SK-N-SH (cell line): ENCODE measurements around the gene RNU11. TPM values are rescaled to one million over a fixed set of nuclear protein-coding genes. Genes with fewer than 3 reads are reported as not detected.
"Not testable (repeated sequence)": the region's sequence is repeated elsewhere in the genome, so short reads cannot be mapped to it uniquely, and the experiment has no call there.

Experiments
- CTCF ChIA-PET: fragments of 300-600, 350-600 bp; formaldehyde crosslinking; extraction: SDS; loops from one replicate; lab custom pipeline; 2021; lab: Yijun Ruan, JAX
- POLR2A ChIA-PET: fragments of 350-600 bp; sonication (Branson Sonifier 250); formaldehyde crosslinking; extraction: SDS; loops from one replicate; lab custom pipeline; 2020; ENCODE audit warnings: antibody characterized with exemption, inconsistent platforms; lab: Yijun Ruan, JAX
- DNase-seq: peaks from one replicate; pipeline ENCODE4 v3.0.0; 2012
- H2AFZ ChIP-seq: fragments of 200-600 bp; sonication (generic); 2 replicates; pipeline ENCODE4 v1.8.1; 2016; ENCODE audit warnings: antibody characterized with exemption, mild to moderate bottlenecking, low read depth
- H3F3A ChIP-seq: fragments of 200-600 bp; sonication (generic); replicated peaks from 2 replicates; pipeline ENCODE3; 2016; ENCODE audit warnings: antibody characterized with exemption, mild to moderate bottlenecking; ENCODE audit not compliant: insufficient read depth
- H3K27ac ChIP-seq, 2 experiments: fragments of 200-500 bp in 1 of 2; fragments of 200-600 bp in 1 of 2; sonication (Bioruptor generic) in 1 of 2; sonication (generic), shearing (Covaris generic) in 1 of 2; 2 replicates each; pipeline versions ENCODE4 v1.5.1 to v1.6.1; 2014 to 2016; ENCODE audit warnings: low read depth in 2 of 2, inconsistent platforms in 1 of 2, low read length in 1 of 2, mild to moderate bottlenecking in 1 of 2, mixed read lengths in 1 of 2
- H3K27me3 ChIP-seq: fragments of 200-600 bp; sonication (generic), shearing (Covaris generic); 2 replicates; pipeline ENCODE4 v1.6.1; 2016; ENCODE audit warnings: mixed run types; ENCODE audit not compliant: insufficient read depth
- H3K36me3 ChIP-seq, 2 experiments: fragments of 200-500 bp in 1 of 2; fragments of 200-600 bp in 1 of 2; sonication (Bioruptor generic) in 1 of 2; sonication (generic) in 1 of 2; replicated peaks in 1 of 2; 2 replicates each; pipeline versions ENCODE3 to v1.5.1; 2014 to 2016; ENCODE audit warnings: low read length in 1 of 2, mild to moderate bottlenecking in 1 of 2; ENCODE audit not compliant: insufficient read depth in 2 of 2, control insufficient read depth in 1 of 2
- H3K4me1 ChIP-seq, 2 experiments: fragments of 200-500 bp in 1 of 2; fragments of 200-600 bp in 1 of 2; sonication (Bioruptor generic) in 1 of 2; sonication (generic), shearing (Covaris generic) in 1 of 2; 2 replicates each; pipeline versions ENCODE4 v1.5.1 to v1.6.1; 2014 to 2016; ENCODE audit warnings: low read depth in 1 of 2, low read length in 1 of 2, mixed run types in 1 of 2; ENCODE audit not compliant: insufficient read depth in 2 of 2, control insufficient read depth in 1 of 2
- H3K4me2 ChIP-seq: fragments of 200-600 bp; sonication (generic), shearing (Covaris generic); 2 replicates; pipeline ENCODE4 v1.6.1; 2017; ENCODE audit warnings: mixed run types
- H3K4me3 ChIP-seq, 2 experiments: fragments of 200-500 bp in 1 of 2; fragments of 200-600 bp in 1 of 2; sonication (Bioruptor generic) in 1 of 2; sonication (generic), shearing (Covaris generic) in 1 of 2; 2 replicates each; pipeline versions ENCODE4 v1.5.1 to v1.8.1; 2014 to 2016; ENCODE audit warnings: low read depth in 2 of 2, inconsistent platforms in 1 of 2, low read length in 1 of 2, mild to moderate bottlenecking in 1 of 2, mixed read lengths in 1 of 2, moderate library complexity in 1 of 2
- H3K79me2 ChIP-seq: fragments of 200-600 bp; sonication (generic); 2 replicates; pipeline ENCODE4 v1.8.1; 2017; ENCODE audit warnings: mild to moderate bottlenecking; ENCODE audit not compliant: insufficient read depth
- H3K9ac ChIP-seq: fragments of 200-600 bp; sonication (generic); 2 replicates; pipeline ENCODE4 v1.6.1; 2017; ENCODE audit warnings: mixed run types
- H3K9me2 ChIP-seq: fragments of 200-600 bp; sonication (generic); 2 replicates; pipeline ENCODE4 v1.6.1; 2017; ENCODE audit warnings: mixed run types
- H3K9me3 ChIP-seq: fragments of 200-600 bp; sonication (generic); 2 replicates; pipeline ENCODE4 v1.6.1; 2017; ENCODE audit warnings: mixed run types, mild to moderate bottlenecking, moderate library complexity
- H4K20me1 ChIP-seq: fragments of 200-600 bp; sonication (generic); 2 replicates; pipeline ENCODE4 v1.6.1; 2017; ENCODE audit warnings: mild to moderate bottlenecking, mixed run types; ENCODE audit not compliant: insufficient read depth
- EZH2phosphoT487 ChIP-seq: fragments of 200-600 bp; sonication (generic); IDR thresholded peaks from 2 replicates; pipeline ENCODE4 v1.6.1; 2017; ENCODE audit warnings: low read depth, mixed run types, mild to moderate bottlenecking, antibody characterized with exemption, moderate library complexity, borderline replicate concordance
- GATA2 ChIP-seq: sonication (generic); formaldehyde crosslinking; IDR thresholded peaks from 2 replicates; pipeline ENCODE4 v1.5.0; 2020; ENCODE audit warnings: mild to moderate bottlenecking, missing genetic modification reagents
- JUND ChIP-seq: IDR thresholded peaks from 2 replicates; pipeline ENCODE4 v1.4.0; 2012
- MXI1 ChIP-seq: IDR thresholded peaks from 2 replicates; pipeline ENCODE4 v1.6.1; 2012; ENCODE audit warnings: mild to moderate bottlenecking, low read depth, low read length, improper control_type of control experiment
- NFIC ChIP-seq: IDR thresholded peaks from 2 replicates; pipeline ENCODE4 v1.4.0; 2012; ENCODE audit warnings: borderline replicate concordance
- PBX3 ChIP-seq: IDR thresholded peaks from 2 replicates; pipeline ENCODE4; 2012
- RCOR1 ChIP-seq: fragments of 150-350 bp; IDR thresholded peaks from 2 replicates; pipeline ENCODE4 v1.6.1; 2017; ENCODE audit warnings: antibody characterized with exemption, low read length
- REST ChIP-seq: IDR thresholded peaks from 2 replicates; pipeline ENCODE4 v1.6.1; 2012; ENCODE audit warnings: mild to moderate bottlenecking, low read depth, low read length, moderate library complexity
- RXRA ChIP-seq: IDR thresholded peaks from 2 replicates; pipeline ENCODE4 v1.4.0; 2012; ENCODE audit warnings: low read depth, mild to moderate bottlenecking, borderline replicate concordance
- SIN3A ChIP-seq: IDR thresholded peaks from 2 replicates; pipeline ENCODE4 v1.6.1; 2012; ENCODE audit warnings: low read depth, mild to moderate bottlenecking, low read length, moderate library complexity, borderline replicate concordance
- SMC3 ChIP-seq: IDR thresholded peaks from 2 replicates; pipeline ENCODE4 v1.6.1; 2012; ENCODE audit warnings: low read depth, low read length, improper control_type of control experiment
- USF2 ChIP-seq: fragments of 150-350 bp; IDR thresholded peaks from 2 replicates; pipeline ENCODE4 v1.6.1; 2017; ENCODE audit warnings: antibody characterized with exemption, low read length, low read depth, borderline replicate concordance
- YY1 ChIP-seq: IDR thresholded peaks from 2 replicates; pipeline ENCODE4 v1.4.0; 2012; ENCODE audit warnings: low read depth, mild to moderate bottlenecking
- WGBS: methylation state at CpG from one replicate; pipeline ENCODE4 v1.1.6; 2017; ENCODE audit warnings: low lambda C conversion rate; 5-methylcytosine and 5-hydroxymethylcytosine counted together
- polyA plus RNA-seq, 3 experiments: library from polyadenylated mRNA; depleted of rRNA; stranded (reverse); fragments of >200 nt; gene quantifications; 2 replicates each; pipeline ENCODE4 v1.2.3, GENCODE V29; 2012

RNU11 gene
- polyA plus RNA-seq, 1 of the 3 experiments (the other 2 are of a cell fraction): not detected

GRCh38 chr1:28645406-28645805 is 3.0 kb upstream of the RNU11 start:
- H3K36me3 ChIP-seq, CTCF ChIA-PET, H3K4me2 ChIP-seq, H3K9ac ChIP-seq, DNase-seq, H3K9me2 ChIP-seq, H3K9me3 ChIP-seq, H2AFZ ChIP-seq, H4K20me1 ChIP-seq, H3K4me3 ChIP-seq, H3K27me3 ChIP-seq, H3K27ac ChIP-seq: not testable (repeated sequence)
- Histone ChIP-seq H3K4me1 (peaks cover 0 to 11% of the 10 kb centered on the region in 2 experiments; a peak in 2 of 4 replicates), H3K79me2 (peaks cover 24% of the 10 kb centered on the region), H3F3A (peaks cover 21% of the 10 kb centered on the region)
- 96% methylated on average over 11 of the region's 11 CpGs for WGBS
- POLR2A ChIA-PET: interaction anchor here (0.6 to 1.1 kb wide), 2 partner anchors 91 to 191 kb away, joined by 4 to 5 read pairs; partner anchors contain the start of gene YTHDF2

GRCh38 chr1:28646040-28646439 is 2.4 kb upstream of the RNU11 start:
- Histone ChIP-seq H3K27ac (peak overlapping the region in 1 of 2 experiments; percentile 3; a peak in 2 of 4 replicates), H3K36me3 (no peaks in the 10 kb centered on the region), H3K4me2 (no peak overlapping the region), H3K9me3 (no peaks in the 10 kb centered on the region), H3K79me2 (peaks cover 17% of the 10 kb centered on the region), H3K27me3 (no peaks in the 10 kb centered on the region), H3K4me3 (no peak overlapping the region), H2AFZ (no peak overlapping the region), H4K20me1 (no peaks in the 10 kb centered on the region), H3K9ac (no peak overlapping the region), H3K9me2 (no peaks in the 10 kb centered on the region), H3F3A (peaks cover 21% of the 10 kb centered on the region), H3K4me1 (peaks cover 0 to 11% of the 10 kb centered on the region in 2 experiments; a peak in 2 of 4 replicates)
- WGBS: 83% methylated on average over 1 of the region's 1 CpG
- POLR2A ChIA-PET: interaction anchor here (0.8 to 1.1 kb wide), 2 partner anchors 91 to 410 kb away, joined by 3 to 4 read pairs; partner anchors contain the start of genes ATP5IF1 and YTHDF2
- peak; percentile 30 for DNase-seq
- TF ChIP-seq USF2 (no peak), MXI1 (0 out of 2 replicates have a peak, but pooled peaks have one; percentile 28), SIN3A (no peak), YY1 (no peak), GATA2 (CRISPR knock-in tag) (peak; percentile 38; the same call in 1 of the 2 replicates), PBX3 (no peak), RXRA (no peak), REST (no peak), NFIC (no peak), EZH2phosphoT487 (no peak), SMC3 (no peak), RCOR1 (no peak), JUND (no peak)
- CTCF ChIA-PET: no interaction called here
